IgD-negative memory B cell (primary cell): ENCODE results near the gene GAGE10. TPM values are rescaled to one million over a fixed set of nuclear protein-coding genes. Genes with fewer than 3 reads are reported as not detected.
"Not testable (repeated sequence)": the region's sequence is repeated elsewhere in the genome, so short reads cannot be mapped to it uniquely, and the experiment has no call there.

Source experiments
- H3K27ac Mint-ChIP-seq, 3 donors: one replicate each; pipeline ENCODE4 v1.8.0; 2020 to 2022; ENCODE audit warnings: mild to moderate bottlenecking in 3 of 3, mixed read lengths in 3 of 3, moderate library complexity in 1 of 3
- H3K27me3 Mint-ChIP-seq: one replicate; pipeline ENCODE4 v1.8.0; 2021; ENCODE audit warnings: mixed read lengths
- H3K36me3 Mint-ChIP-seq: one replicate; pipeline ENCODE4 v1.8.0; 2020; ENCODE audit warnings: mild to moderate bottlenecking, mixed read lengths
- H3K4me1 Mint-ChIP-seq, 3 donors: one replicate each; pipeline ENCODE4 v1.8.0; 2020 to 2022; ENCODE audit warnings: mixed read lengths in 3 of 3, mild to moderate bottlenecking in 1 of 3
- H3K4me3 Mint-ChIP-seq, 4 donors: one replicate each; pipeline ENCODE4 v1.8.0; 2020 to 2022; ENCODE audit warnings: mild to moderate bottlenecking in 4 of 4, mixed read lengths in 4 of 4, moderate library complexity in 3 of 4
- H3K9me3 Mint-ChIP-seq, 3 donors: one replicate each; pipeline ENCODE4 v1.8.0; 2020 to 2021; ENCODE audit warnings: mixed read lengths in 3 of 3, mild to moderate bottlenecking in 1 of 3
- polyA plus RNA-seq: library from polyadenylated mRNA; unstranded; fragments of 300-500 nt; fragmentation: Illumina TruSeq; gene quantifications from one replicate; pipeline ENCODE4 v1.2.3, GENCODE V29; 2021

GAGE10 gene
- polyA plus RNA-seq, 1 donor from 2014 or later = not detected

DNA sequence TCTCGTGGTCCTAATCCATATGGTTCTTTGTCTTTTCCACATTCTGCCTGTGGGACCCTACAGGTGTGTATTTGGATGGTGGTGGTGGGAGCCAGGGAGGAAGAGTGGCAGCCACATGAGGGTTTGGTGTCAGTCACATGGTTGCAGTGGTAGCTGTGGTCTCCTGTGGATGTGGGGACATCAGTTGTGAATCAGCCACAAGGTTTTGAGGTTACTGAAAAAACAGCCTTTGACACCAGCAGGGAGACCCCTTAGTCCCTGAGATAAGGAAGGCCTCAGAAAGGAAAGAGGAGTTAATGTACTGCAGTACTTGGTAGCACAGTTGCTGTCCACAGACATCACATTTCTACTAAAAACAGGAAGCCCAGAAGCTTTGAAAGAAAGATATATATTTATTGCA is 15.8 kb upstream of the GAGE10 start:
- no peak overlapping the region for H3K27ac Mint-ChIP-seq
- H3K9me3 Mint-ChIP-seq = no peaks in the 10 kb centered on the region
- H3K27me3 Mint-ChIP-seq = peaks cover 5% of the 10 kb centered on the region
- H3K4me3 Mint-ChIP-seq = no peak overlapping the region
- no peaks in the 10 kb centered on the region for H3K36me3 Mint-ChIP-seq
- H3K4me1 Mint-ChIP-seq = peaks cover 0 to 1% (median 0%) of the 10 kb centered on the region in 3 donors

DNA sequence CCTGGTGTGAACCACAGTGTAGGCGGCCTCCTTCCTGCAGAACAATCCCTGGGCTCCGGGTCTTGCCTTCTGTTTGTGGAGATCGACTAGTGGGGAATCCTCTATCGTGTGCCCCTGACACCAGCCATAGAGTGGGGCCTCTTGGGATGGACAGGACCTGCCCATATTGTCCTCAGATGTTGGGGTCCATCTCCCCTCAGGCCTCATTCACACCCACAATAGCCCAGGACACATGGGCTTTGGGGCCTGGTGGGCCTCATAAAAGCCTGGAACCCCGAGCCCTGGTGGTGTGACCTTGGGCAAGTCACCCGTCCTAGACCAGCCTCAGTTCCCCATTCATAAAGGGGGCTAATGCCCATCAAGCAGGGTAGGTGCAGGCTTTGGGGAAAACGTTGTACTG is 13.2 kb upstream of the GAGE10 start:
- Mint-ChIP-seq H3K36me3 (no peaks in the 10 kb centered on the region), H3K9me3 (no peaks in the 10 kb centered on the region), H3K4me3 (no peak overlapping the region), H3K4me1 (peaks cover 0 to 1% (median 0%) of the 10 kb centered on the region in 3 donors), H3K27ac (no peak overlapping the region), H3K27me3 (peaks cover 5% of the 10 kb centered on the region)

DNA sequence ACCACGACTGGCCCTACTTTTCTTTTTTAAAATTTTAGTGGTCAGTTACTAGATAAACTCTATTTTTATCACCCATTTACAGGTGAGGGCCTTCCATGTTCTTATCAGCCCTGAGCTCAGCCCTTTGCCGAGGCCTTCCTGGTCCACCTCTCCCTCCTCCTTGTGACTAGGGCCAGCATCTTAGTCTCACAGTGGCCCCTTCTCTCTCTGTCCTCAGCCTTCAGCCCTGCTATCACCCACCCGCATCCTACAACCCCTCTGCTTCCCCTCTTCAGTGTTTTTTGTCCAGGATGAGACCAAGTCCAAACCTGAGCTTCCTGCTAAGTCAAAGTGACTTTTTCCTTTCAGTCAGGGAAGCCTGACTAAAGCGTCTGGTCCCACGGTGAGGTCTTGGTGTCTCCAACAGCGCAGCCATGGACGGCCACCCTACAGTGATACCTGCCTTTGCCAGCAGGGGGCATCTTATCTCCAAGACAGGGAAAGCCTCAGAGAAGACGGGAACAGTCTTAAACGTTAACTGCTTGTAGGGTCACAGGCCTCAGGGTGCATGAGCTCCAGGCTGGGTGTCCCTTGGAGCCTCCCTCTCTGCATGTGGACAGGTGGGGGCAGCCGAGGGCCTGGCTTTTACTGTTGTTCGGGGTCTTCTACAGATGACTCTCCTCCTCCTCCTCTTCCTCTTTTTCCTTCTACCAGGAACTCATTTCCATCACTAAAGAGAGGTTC is 11.7 kb upstream of the GAGE10 start:
- Mint-ChIP-seq H3K36me3 (no peaks in the 10 kb centered on the region), H3K27me3 (peaks cover 5% of the 10 kb centered on the region), H3K4me1 (peaks cover 0 to 1% (median 0%) of the 10 kb centered on the region in 3 donors), H3K9me3 (no peaks in the 10 kb centered on the region), H3K27ac (peak overlapping the region in 1 of 3 donors; percentile 69), H3K4me3 (no peak overlapping the region)

DNA sequence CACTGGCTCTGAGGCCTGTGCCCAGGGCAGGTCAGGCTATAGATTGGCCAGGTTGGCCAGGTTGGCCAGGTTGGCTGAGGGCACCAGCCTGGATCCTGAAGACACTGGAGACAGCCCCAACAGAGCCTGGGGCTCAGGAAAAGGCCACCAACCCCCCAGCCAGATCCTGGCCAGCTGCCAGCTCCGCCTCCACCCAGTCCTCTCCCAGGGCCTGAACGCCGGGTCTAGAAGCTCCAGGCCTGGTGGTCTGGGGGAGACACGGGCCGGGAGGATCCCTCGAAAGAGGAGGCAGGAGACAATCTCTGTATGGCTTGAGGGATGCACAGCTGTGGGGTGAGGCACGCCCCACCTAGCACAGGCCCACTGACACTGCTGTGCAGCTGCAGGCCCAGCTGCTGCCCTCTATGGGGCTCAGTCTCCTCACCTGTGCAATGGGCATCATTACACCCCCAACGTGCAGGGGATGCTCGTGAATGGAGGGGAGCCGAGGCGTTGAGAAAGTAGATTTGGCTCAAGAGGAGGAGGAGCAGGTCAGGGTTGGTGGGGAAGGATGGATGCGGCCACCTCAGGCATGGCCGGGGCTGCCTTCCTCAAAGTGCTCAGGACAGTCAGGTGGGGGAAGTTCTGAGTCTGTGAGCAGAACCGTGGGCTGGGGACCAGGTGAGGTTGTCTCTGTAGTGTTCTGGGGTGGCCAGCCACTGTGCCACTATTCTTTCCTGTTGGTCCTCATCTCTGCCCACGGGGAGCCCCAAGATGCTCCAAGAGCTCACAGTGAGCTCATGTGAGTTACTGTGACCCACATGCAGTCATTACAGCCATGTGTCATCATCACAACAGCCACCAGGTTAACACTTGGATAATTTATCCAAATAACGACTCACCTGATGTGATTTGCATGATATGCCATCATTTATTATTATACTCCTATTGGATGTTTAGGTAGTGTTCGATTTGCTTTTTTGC is 10.8 kb upstream of the GAGE10 start:
- Mint-ChIP-seq H3K36me3 (no peaks in the 10 kb centered on the region), H3K4me3 (no peak overlapping the region), H3K4me1 (peaks cover 0 to 1% (median 0%) of the 10 kb centered on the region in 3 donors), H3K9me3 (no peaks in the 10 kb centered on the region), H3K27ac (no peak overlapping the region), H3K27me3 (peaks cover 5% of the 10 kb centered on the region)

DNA sequence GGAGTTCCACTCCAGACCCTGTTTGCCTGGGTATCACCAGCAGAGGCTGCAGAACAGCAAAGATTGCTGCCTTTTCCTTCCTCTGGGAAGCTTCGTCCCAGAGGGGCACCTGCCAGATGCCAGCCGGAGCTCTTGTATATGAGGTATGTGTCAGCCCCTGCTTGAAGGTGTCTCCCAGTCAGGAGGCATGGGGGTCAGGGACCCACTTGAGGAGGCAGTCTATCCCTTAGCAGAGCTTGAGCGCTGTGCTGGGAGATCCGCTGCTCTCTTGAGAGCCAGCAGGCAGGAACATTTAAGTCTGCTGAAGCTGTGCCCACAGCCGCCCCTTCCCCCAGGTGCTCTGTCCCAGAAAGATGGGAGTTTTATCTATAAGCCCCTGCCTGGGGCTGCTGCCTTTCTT is 4.2 kb upstream of the GAGE10 start:
- not testable (repeated sequence) for H3K4me3 Mint-ChIP-seq, H3K27ac Mint-ChIP-seq, H3K4me1 Mint-ChIP-seq, H3K36me3 Mint-ChIP-seq, H3K9me3 Mint-ChIP-seq, H3K27me3 Mint-ChIP-seq

DNA sequence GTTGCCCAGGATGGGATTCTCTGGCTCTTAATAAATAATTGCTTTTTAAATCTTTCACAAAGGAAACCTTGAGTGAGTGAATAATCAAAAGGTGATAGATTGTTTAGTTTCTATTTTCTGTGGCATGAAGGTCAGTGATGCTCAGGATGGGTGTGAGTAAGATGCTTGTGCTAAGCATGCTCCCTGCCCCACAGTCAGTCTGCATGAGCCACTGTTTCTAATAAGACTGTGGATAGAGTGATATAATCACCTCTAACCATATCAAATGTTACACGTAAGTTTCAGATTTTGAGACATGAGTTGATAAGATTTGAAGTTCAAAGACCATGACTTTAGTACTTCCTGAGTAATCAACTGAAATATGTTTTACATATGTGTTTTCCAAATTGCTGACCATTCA is 2.7 kb upstream of the GAGE10 start:
- H3K4me3 Mint-ChIP-seq = no peak overlapping the region
- no peaks in the 10 kb centered on the region for H3K9me3 Mint-ChIP-seq
- no peak overlapping the region for H3K27ac Mint-ChIP-seq
- H3K27me3 Mint-ChIP-seq = peaks cover 11% of the 10 kb centered on the region
- H3K36me3 Mint-ChIP-seq = peaks cover 5% of the 10 kb centered on the region
- no peaks in the 10 kb centered on the region for H3K4me1 Mint-ChIP-seq

DNA sequence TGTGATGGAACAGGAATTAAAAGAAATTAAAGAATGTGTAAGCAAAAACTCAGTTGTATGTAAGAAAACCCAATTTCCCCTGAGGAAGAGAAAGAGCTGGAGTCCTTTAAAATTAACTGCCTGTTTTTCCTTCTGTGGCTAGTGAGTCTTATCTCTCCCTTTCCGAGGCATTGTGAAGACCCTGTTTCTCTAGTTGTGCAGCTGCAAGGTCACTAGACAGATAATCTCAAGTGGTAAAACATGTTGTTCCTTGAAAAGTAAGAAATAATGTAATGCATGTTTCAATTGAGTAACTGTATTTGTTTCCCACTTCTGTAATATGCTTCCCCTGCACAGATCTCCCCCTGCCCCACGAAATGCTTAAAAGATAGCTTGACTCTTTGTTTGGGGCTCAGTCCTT is 4.3 kb downstream of the GAGE10 start:
- Mint-ChIP-seq H3K4me1 (peaks cover 13 to 19% (median 14%) of the 10 kb centered on the region in 3 donors), H3K4me3 (peak overlapping the region in 1 of 4 donors; percentile 18)
- H3K27me3 Mint-ChIP-seq, H3K27ac Mint-ChIP-seq, H3K9me3 Mint-ChIP-seq, H3K36me3 Mint-ChIP-seq: not testable (repeated sequence)

DNA sequence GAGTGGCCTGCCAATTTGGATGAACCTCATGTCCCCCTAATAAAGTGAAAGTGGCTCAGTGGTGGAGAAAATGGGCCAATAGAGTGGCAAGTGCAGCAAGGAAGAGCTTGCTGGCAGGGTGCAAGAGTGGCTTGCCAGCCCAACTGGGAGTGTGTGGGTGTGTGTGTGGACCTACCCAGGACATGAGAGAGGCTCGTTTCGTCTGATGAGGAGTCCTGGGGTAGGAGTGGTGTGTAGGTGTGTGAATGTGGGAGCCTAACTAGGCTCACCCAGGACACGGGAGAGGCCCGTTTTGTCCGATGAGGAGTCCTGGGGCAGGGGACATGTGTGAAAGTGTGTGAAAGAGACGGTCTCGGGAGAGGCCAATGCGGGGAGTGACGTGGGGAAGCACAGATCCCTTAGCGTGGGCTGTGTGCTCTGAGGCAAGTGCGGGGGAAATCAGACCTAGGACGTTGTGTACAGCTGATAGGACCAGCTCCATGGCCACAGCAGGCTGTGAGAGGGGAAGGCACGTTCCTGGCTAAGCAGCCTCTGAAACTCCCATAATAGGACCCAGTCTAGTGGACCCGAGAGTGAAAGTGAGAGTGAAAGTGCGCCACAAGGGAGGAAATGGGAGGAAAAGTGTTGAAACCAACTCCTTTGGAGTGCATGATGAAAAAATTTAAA is 5.3 kb downstream of the GAGE10 start:
- H3K27ac Mint-ChIP-seq = peak overlapping the region; percentile 16 to 64 (median 60)
- H3K36me3 Mint-ChIP-seq = peaks cover 8% of the 10 kb centered on the region
- peak overlapping the region; percentile 67 to 94 (median 84) for H3K4me3 Mint-ChIP-seq
- no peaks in the 10 kb centered on the region for H3K9me3 Mint-ChIP-seq
- peaks cover 13 to 19% (median 14%) of the 10 kb centered on the region in 3 donors for H3K4me1 Mint-ChIP-seq
- peaks cover 9% of the 10 kb centered on the region for H3K27me3 Mint-ChIP-seq

DNA sequence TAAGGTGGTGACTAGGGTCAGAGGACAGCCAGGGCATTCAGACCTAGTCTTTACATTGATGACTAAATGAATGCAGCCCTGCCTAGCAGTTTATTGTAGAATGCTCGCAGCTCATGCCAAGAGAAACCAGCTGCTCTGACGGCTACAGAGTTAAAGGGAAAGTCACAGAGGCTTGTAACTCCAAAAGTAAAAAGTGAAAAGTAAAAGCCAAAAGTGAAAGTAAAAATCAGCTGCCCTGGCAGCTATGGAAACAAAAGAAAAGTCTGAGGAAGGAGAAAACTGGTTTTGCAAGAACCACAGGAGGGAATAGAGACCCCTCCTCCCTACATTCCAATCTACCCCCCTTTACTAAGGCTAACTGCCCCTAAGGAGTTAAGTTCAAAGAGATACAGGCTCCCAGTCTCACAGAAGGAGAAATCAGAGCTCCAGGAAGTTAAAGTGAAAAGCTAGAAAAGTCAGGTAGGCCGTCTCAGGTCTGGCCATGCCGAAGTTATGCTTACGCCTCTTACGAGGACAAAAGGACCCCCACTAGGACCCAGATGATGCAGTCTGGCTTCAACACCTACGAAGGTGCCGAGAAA is 6.0 kb downstream of the GAGE10 start:
- peaks cover 8% of the 10 kb centered on the region for H3K36me3 Mint-ChIP-seq
- peak overlapping the region; percentile 16 to 60 (median 54) for H3K27ac Mint-ChIP-seq
- H3K9me3 Mint-ChIP-seq = no peaks in the 10 kb centered on the region
- peak overlapping the region; percentile 67 to 94 (median 84) for H3K4me3 Mint-ChIP-seq
- peaks cover 13 to 19% (median 14%) of the 10 kb centered on the region in 3 donors for H3K4me1 Mint-ChIP-seq
- peaks cover 5% of the 10 kb centered on the region for H3K27me3 Mint-ChIP-seq

DNA sequence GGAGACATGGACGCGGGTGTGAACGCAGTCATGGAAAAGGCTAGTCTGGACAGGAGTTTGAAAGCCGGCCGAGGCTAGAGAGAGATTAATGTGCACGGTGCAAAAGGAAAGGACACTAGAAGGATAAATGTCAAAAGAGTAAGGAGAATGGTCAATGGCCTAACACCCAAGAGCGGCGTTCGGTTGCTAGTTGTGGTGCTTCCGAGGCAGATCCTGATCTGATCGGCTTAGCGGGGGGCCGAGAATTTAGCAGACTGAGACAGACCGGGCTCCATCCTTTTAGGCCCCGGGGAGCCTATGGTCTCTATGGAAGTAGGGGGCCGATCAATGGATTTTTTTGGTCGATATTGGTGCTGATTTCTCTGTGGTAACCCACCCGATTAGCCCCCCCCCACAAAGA is 6.9 kb downstream of the GAGE10 start:
- Mint-ChIP-seq H3K4me3 (no peak overlapping the region), H3K27me3 (peaks cover 2% of the 10 kb centered on the region), H3K9me3 (no peaks in the 10 kb centered on the region), H3K36me3 (peaks cover 8% of the 10 kb centered on the region), H3K4me1 (peaks cover 13 to 19% (median 14%) of the 10 kb centered on the region in 3 donors), H3K27ac (no peak overlapping the region)

DNA sequence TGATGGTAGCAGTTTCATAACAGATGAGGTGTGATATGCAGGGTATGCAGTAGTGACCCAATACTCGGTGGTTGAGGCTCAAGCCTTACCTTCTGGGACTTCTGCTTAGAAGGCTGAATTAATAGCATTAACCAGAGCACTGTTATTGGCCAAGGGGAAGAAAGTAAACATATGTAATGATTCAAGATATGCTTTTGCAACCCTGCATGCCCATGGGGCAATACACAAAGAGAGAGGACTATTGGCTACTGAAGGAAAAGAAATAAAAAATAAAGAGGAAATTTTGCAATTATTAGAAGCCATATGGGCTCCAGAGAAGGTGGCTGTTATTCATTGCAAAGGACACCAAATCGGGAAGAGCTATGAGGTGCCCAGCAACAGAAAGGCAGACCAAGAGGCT is 8.7 kb downstream of the GAGE10 start:
- Mint-ChIP-seq H3K4me1 (peaks cover 13 to 19% (median 14%) of the 10 kb centered on the region in 3 donors), H3K36me3 (peaks cover 8% of the 10 kb centered on the region), H3K27me3 (peaks cover 2% of the 10 kb centered on the region), H3K27ac (no peak overlapping the region), H3K4me3 (no peak overlapping the region), H3K9me3 (no peaks in the 10 kb centered on the region)

DNA sequence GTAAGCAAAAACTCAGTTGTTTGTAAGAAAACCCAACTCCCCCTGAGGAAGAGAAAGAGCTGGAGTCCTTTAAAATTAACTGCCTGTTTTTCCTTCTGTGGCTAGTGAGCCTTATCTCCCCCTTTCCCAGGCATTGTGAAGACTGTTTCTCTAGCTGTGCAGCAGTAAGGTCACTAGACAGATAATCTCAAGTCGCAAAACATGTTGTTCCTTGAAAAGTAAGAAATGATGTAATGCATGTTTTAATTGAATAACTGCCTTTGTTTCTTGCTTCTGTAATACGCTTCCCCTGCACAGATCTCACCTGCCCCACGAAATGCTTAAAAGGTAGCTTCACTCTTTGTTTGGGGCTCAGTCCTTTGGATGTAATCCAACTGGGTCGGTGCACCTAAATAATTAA is 12.6 kb downstream of the GAGE10 start:
- H3K4me1 Mint-ChIP-seq = no peaks in the 10 kb centered on the region
- H3K4me3 Mint-ChIP-seq = no peak overlapping the region
- no peaks in the 10 kb centered on the region for H3K36me3 Mint-ChIP-seq
- no peak overlapping the region for H3K27ac Mint-ChIP-seq
- H3K27me3 Mint-ChIP-seq = peaks cover 2% of the 10 kb centered on the region
- no peaks in the 10 kb centered on the region for H3K9me3 Mint-ChIP-seq

DNA sequence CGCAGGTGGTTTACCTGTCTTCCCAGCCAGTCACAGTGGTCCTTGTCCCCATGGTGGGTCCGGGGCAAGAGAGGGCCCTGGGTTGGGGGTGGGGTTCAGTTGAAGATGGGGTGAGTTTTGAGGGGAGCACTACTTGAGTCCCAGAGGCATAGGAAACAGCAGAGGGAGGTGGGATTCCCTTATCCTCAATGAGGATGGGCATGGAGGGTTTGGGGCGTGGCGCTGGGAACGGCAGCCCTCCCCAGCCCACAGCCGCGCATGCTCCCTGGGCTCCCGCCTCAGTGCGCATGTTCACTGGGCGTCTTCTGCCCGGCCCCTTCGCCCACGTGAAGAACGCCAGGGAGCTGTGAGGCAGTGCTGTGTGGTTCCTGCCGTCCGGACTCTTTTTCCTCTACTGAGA is 18.3 kb downstream of the GAGE10 start, which contains the start of gene GAGE12J:
Gene GAGE12J, plus strand, starts transcription at position 301 of the 400 bp plus-strand sequence. CDS start 1,157 bp downstream, outside the sequence.
- not testable (repeated sequence) for H3K4me1 Mint-ChIP-seq, H3K27me3 Mint-ChIP-seq, H3K9me3 Mint-ChIP-seq, H3K4me3 Mint-ChIP-seq, H3K27ac Mint-ChIP-seq, H3K36me3 Mint-ChIP-seq

DNA sequence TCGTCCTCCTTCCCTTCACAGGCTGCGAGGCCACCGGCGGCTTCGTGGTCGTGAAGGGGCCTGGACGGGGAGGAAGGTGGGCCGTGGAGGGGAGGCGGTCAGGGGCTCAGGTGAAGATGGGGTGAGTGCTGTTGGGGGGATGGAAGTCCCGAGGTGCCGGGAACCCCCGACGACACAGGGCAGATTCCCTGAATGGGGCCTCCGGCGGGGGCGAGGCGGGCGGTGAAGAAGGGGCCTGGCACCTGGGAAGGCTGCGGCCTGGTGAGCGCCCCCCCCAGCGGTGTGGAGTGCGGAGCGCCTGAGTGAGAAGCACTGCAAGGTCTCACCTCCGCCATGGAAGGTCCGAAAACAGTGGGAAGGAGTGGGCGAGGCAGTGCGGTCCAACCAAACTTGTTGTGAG is 18.8 kb downstream of the GAGE10 start:
- not testable (repeated sequence) for H3K9me3 Mint-ChIP-seq, H3K36me3 Mint-ChIP-seq, H3K27ac Mint-ChIP-seq, H3K27me3 Mint-ChIP-seq, H3K4me1 Mint-ChIP-seq, H3K4me3 Mint-ChIP-seq

DNA sequence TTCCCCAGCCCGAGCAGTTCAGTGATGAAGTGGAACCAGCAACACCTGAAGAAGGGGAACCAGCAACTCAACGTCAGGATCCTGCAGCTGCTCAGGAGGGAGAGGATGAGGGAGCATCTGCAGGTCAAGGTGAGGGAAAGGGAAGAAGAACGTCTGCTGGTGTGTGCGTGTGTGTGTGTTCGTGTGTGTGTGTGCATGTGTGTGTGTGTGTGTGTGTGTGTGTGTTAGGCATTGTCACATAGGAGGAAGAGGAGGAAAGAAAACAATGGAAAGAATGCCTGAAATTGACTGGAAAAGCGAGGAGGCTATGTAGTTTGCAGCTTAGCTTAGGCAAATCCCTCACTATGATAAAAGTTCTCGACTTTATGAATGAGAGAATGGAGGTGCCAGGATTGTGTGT is 20.3 kb downstream of the GAGE10 start:
- H3K27ac Mint-ChIP-seq, H3K36me3 Mint-ChIP-seq, H3K9me3 Mint-ChIP-seq, H3K4me1 Mint-ChIP-seq, H3K4me3 Mint-ChIP-seq, H3K27me3 Mint-ChIP-seq: not testable (repeated sequence)
